HepG2 (cell line): Measurements from ENCODE around the gene ZFP92. TPM values are rescaled to one million over a fixed set of nuclear protein-coding genes. Genes with fewer than 3 reads are reported as not detected.

Source experiments
- BHLHE40 ChIP-seq: IDR thresholded peaks from 2 replicates; pipeline ENCODE4 v1.6.1; 2011; ENCODE audit warnings: low read length, improper control_type of control experiment
- GLMP ChIP-seq: sonication (generic); formaldehyde crosslinking; IDR thresholded peaks from 2 replicates; pipeline ENCODE4 v1.9.0; 2021; ENCODE audit warnings: missing genetic modification reagents, mild to moderate bottlenecking, borderline replicate concordance
- JDP2 ChIP-seq: sonication (generic); formaldehyde crosslinking; IDR thresholded peaks from 2 replicates; pipeline ENCODE4 v1.8.1; 2022; ENCODE audit warnings: missing genetic modification reagents, borderline replicate concordance
- MTF2 ChIP-seq: sonication (generic); formaldehyde crosslinking; IDR thresholded peaks from 2 replicates; pipeline ENCODE4 v1.5.0; 2020; ENCODE audit warnings: missing genetic modification reagents, borderline replicate concordance
- SP2 ChIP-seq: sonication (generic); formaldehyde crosslinking; IDR thresholded peaks from 2 replicates; pipeline ENCODE4 v1.5.1; 2020; ENCODE audit warnings: mild to moderate bottlenecking, missing genetic modification reagents
- TRAFD1 ChIP-seq: sonication (generic); formaldehyde crosslinking; IDR thresholded peaks from 2 replicates; pipeline ENCODE4 v1.5.1; 2020; ENCODE audit warnings: missing genetic modification reagents, mild to moderate bottlenecking, borderline replicate concordance
- ZKSCAN5 ChIP-seq: sonication (generic); formaldehyde crosslinking; IDR thresholded peaks from 2 replicates; pipeline ENCODE4 v1.5.1; 2020; ENCODE audit warnings: mild to moderate bottlenecking, missing genetic modification reagents
- ZNF350 ChIP-seq: sonication (generic); formaldehyde crosslinking; IDR thresholded peaks from 2 replicates; pipeline ENCODE4 v1.4.0; 2020; ENCODE audit warnings: mild to moderate bottlenecking, low read depth, missing genetic modification reagents, borderline replicate concordance
- ZNF354B ChIP-seq: sonication (generic); formaldehyde crosslinking; IDR thresholded peaks from 2 replicates; pipeline ENCODE4 v1.8.0; 2022; ENCODE audit warnings: mild to moderate bottlenecking, missing genetic modification reagents
- ZNF468 ChIP-seq: sonication (generic); formaldehyde crosslinking; IDR thresholded peaks from 2 replicates; pipeline ENCODE4 v1.8.0; 2022; ENCODE audit warnings: mild to moderate bottlenecking, moderate library complexity, missing genetic modification reagents
- ZNF556 ChIP-seq: sonication (generic); formaldehyde crosslinking; IDR thresholded peaks from 2 replicates; pipeline ENCODE4 v1.4.0; 2020; ENCODE audit warnings: mild to moderate bottlenecking, missing genetic modification reagents, borderline replicate concordance
- ZNF746 ChIP-seq: sonication (generic); formaldehyde crosslinking; IDR thresholded peaks from 2 replicates; pipeline ENCODE4 v1.8.0; 2022; ENCODE audit warnings: mild to moderate bottlenecking, missing genetic modification reagents
- polyA plus RNA-seq, 8 experiments: library from polyadenylated mRNA; depleted of rRNA in 3 of 8; stranded (reverse) in 7 of 8; unstranded in 1 of 8; fragments of >200 nt; fragmentation: Illumina TruSeq in 4 of 8; extraction: Trizol in 4 of 8; gene quantifications; 2 replicates each; pipeline versions ENCODE4 v1.2.1 to v1.2.3, GENCODE V29; 2011 to 2016; ENCODE audit warnings: low read depth in 4 of 8, missing spikeins in 1 of 8, mixed read lengths in 1 of 8; ENCODE audit not compliant: insufficient read depth in 1 of 8
- total RNA-seq, 5 experiments: library from RNA; depleted of rRNA; stranded (reverse); fragments of >200 nt; fragmentation: Illumina TruSeq; extraction: Trizol; gene quantifications; 2 replicates each; pipeline ENCODE4 v1.2.3, GENCODE V29; 2016; ENCODE audit warnings: low read depth in 1 of 5
- TF ChIP-seq, protein P1 (sequence below): fragments of 450-650 bp; IDR thresholded peaks from 2 replicates; pipeline ENCODE4 v1.6.1; 2017; ENCODE audit warnings: mild to moderate bottlenecking
- TF ChIP-seq, protein P2 (sequence below), 2 experiments: sonication (generic) in 1 of 2; formaldehyde crosslinking in 1 of 2; IDR thresholded peaks; 2 replicates each; pipeline versions ENCODE4 v1.4.0 to v1.6.1; 2016 to 2020; ENCODE audit warnings: borderline replicate concordance in 1 of 2, low read depth in 1 of 2, mild to moderate bottlenecking in 1 of 2, missing genetic modification reagents in 1 of 2
- TF ChIP-seq, protein P3 (sequence below): sonication (generic); formaldehyde crosslinking; IDR thresholded peaks from 2 replicates; pipeline ENCODE4 v1.4.0; 2020; ENCODE audit warnings: missing genetic modification reagents, borderline replicate concordance

ZFP92 gene
- total and polyA plus RNA-seq, 2 of the 13 experiments (the other 11 are each of a cell fraction or from before 2014, with no cell fraction given) = 0.02 TPM; not detected in 1

DNA sequence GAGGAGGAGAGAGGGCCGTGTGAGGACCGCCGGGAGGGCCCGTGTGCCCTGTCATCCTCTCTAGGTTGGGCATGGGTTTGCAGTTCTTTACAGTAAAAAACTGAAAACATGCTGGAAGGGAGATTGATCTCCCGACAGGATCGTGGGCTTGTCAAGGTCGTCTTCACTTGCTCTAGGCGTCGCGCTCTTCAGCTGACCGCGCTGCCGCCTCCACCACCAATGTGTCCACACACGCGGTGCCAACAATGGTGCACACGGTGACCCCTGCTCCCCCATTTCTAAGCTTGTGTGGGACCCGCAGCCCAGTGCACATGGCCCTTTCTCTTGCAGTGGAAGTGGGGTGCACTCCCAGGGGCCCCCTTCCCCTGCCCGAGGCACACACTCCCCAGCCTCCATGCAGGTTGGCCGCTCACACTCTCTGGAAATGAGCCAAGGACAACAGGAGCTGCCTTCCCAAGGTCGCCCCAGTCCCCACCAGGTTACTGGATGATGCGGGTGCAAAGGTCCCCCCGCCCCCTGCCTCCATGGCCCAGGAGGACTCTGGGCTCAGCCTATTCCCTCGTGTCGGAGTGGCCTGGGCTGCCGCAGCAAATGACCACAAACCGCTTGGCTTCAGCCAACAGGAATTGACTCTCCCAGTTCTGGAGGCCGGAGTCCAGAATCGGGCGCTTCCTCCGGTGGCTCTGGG lies 1.7 kb upstream of the ZFP92 start (continued):
- no peak for TF ChIP-seq TRAFD1 (CRISPR knock-in tag)
- TF ChIP-seq GLMP (CRISPR knock-in tag) = no peak
- TF ChIP-seq, protein P1, sequence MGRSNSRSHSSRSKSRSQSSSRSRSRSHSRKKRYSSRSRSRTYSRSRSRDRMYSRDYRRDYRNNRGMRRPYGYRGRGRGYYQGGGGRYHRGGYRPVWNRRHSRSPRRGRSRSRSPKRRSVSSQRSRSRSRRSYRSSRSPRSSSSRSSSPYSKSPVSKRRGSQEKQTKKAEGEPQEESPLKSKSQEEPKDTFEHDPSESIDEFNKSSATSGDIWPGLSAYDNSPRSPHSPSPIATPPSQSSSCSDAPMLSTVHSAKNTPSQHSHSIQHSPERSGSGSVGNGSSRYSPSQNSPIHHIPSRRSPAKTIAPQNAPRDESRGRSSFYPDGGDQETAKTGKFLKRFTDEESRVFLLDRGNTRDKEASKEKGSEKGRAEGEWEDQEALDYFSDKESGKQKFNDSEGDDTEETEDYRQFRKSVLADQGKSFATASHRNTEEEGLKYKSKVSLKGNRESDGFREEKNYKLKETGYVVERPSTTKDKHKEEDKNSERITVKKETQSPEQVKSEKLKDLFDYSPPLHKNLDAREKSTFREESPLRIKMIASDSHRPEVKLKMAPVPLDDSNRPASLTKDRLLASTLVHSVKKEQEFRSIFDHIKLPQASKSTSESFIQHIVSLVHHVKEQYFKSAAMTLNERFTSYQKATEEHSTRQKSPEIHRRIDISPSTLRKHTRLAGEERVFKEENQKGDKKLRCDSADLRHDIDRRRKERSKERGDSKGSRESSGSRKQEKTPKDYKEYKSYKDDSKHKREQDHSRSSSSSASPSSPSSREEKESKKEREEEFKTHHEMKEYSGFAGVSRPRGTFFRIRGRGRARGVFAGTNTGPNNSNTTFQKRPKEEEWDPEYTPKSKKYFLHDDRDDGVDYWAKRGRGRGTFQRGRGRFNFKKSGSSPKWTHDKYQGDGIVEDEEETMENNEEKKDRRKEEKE = no peak
- TF ChIP-seq ZNF556 (CRISPR knock-in tag) = peak; percentile 23; the same call in 1 of the 2 replicates
- TF ChIP-seq JDP2 = no peak
- TF ChIP-seq, protein P2, sequence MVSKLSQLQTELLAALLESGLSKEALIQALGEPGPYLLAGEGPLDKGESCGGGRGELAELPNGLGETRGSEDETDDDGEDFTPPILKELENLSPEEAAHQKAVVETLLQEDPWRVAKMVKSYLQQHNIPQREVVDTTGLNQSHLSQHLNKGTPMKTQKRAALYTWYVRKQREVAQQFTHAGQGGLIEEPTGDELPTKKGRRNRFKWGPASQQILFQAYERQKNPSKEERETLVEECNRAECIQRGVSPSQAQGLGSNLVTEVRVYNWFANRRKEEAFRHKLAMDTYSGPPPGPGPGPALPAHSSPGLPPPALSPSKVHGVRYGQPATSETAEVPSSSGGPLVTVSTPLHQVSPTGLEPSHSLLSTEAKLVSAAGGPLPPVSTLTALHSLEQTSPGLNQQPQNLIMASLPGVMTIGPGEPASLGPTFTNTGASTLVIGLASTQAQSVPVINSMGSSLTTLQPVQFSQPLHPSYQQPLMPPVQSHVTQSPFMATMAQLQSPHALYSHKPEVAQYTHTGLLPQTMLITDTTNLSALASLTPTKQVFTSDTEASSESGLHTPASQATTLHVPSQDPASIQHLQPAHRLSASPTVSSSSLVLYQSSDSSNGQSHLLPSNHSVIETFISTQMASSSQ (IDR thresholded peaks at IDR 0.05; ENCODE audit: low read depth) = no peak
- TF ChIP-seq, protein P2 (CRISPR knock-in tag; IDR thresholded peaks at IDR 0.05; ENCODE audit: borderline replicate concordance) = peak; percentile 38; the same call in 1 of the 2 replicates
- TF ChIP-seq ZKSCAN5 (CRISPR knock-in tag) = no peak
- TF ChIP-seq MTF2 = no peak
- TF ChIP-seq BHLHE40 = no peak
- TF ChIP-seq SP2 (CRISPR knock-in tag) = no peak
- peak; percentile 62 for TF ChIP-seq ZNF350 (CRISPR knock-in tag)
- no peak for TF ChIP-seq ZNF354B (CRISPR knock-in tag)
- TF ChIP-seq, protein P3, sequence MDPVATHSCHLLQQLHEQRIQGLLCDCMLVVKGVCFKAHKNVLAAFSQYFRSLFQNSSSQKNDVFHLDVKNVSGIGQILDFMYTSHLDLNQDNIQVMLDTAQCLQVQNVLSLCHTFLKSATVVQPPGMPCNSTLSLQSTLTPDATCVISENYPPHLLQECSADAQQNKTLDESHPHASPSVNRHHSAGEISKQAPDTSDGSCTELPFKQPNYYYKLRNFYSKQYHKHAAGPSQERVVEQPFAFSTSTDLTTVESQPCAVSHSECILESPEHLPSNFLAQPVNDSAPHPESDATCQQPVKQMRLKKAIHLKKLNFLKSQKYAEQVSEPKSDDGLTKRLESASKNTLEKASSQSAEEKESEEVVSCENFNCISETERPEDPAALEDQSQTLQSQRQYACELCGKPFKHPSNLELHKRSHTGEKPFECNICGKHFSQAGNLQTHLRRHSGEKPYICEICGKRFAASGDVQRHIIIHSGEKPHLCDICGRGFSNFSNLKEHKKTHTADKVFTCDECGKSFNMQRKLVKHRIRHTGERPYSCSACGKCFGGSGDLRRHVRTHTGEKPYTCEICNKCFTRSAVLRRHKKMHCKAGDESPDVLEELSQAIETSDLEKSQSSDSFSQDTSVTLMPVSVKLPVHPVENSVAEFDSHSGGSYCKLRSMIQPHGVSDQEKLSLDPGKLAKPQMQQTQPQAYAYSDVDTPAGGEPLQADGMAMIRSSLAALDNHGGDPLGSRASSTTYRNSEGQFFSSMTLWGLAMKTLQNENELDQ (CRISPR knock-in tag) = no peak
- no peak for TF ChIP-seq ZNF468
- 0 out of 2 replicates have a peak, but pooled peaks have one; percentile 27 for TF ChIP-seq ZNF746 (CRISPR knock-in tag)
